Hematopoietic multipotent progenitor cell treated with erythropoietin and hydrocortisone succinate and interleukin-3 and kit ligand, for 15 days (in vitro differentiated cells): ENCODE measurements around the gene THAP8.

Experiments
- DNase-seq: peaks from one replicate; pipeline ENCODE4 v3.0.0-alpha.2; 2015; ENCODE audit warnings: low spot score

Gene THAP8

GRCh38 chr19:35993923-35994598, 60.0 kb downstream of the THAP8 start:
- no peak for DNase-seq

DNA sequence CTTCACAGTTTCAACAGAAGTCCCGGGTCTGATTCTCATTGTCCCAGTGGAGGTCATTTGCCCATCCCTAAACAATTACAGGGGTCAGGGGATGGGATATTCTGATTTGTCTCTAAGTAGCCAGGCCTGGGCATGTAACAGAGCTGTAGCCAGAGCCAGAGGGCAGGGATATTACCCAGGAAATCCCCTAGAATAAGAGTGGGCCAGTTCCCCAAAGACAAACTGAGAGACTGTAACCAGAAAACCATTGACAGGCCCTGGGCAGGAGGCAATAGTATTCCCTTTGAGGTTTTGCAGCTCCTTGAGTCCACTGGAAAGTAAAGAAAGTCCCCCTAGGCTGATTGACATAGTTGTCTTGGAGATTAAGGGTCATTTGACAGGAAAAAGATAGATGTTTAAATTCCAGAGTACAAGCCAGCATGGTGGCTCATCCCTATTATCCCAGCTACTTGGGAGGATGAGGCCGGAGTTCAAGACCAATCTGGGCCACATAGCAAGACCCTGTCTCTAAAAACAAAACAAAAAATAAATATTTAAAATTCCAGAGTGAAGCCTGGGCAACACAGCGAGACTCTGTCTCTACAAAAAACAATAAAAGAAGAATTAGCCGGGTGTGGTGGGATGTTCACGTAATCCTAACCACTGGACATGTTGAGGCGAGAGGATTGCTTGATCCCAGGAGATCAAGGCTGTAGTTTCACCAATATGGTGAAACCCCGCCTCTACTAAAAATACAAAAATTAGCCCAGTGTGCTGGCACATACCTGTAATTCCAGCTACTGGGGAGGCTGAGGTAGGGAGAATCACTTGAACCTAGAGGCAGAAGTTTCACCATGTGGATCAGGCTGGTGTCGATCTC, 60.9 kb downstream of the THAP8 start:
- no peak for DNase-seq

GRCh38 chr19:35991731-35992450, 62.2 kb downstream of the THAP8 start:
- no peak for DNase-seq

- no peak for DNase-seq
These were observed 63.0 kb downstream of the THAP8 start for GRCh38 chr19:35990771-35991730.

GRCh38 chr19:35990156-35990555, 63.9 kb downstream of the THAP8 start:
- no peak for DNase-seq

- no peak for DNase-seq
These were observed 65.3 kb downstream of the THAP8 start for GRCh38 chr19:35988824-35989223.

DNA sequence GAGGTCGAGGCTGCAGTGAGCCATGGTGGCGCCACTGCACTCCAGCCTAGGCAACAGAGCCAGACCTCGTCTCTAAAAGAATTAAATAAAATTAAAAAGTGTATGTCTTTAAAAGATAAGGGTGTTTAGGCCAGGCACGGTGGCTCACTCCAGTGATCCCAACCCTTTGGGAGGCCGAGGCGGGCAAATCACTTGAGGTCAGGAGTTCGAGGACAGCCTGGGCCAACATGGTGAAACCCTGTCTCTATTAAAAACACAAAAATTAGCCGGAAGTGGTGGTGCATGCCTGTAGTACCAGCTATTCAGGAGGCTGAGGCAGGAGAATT, 66.6 kb downstream of the THAP8 start:
- no peak for DNase-seq

DNA sequence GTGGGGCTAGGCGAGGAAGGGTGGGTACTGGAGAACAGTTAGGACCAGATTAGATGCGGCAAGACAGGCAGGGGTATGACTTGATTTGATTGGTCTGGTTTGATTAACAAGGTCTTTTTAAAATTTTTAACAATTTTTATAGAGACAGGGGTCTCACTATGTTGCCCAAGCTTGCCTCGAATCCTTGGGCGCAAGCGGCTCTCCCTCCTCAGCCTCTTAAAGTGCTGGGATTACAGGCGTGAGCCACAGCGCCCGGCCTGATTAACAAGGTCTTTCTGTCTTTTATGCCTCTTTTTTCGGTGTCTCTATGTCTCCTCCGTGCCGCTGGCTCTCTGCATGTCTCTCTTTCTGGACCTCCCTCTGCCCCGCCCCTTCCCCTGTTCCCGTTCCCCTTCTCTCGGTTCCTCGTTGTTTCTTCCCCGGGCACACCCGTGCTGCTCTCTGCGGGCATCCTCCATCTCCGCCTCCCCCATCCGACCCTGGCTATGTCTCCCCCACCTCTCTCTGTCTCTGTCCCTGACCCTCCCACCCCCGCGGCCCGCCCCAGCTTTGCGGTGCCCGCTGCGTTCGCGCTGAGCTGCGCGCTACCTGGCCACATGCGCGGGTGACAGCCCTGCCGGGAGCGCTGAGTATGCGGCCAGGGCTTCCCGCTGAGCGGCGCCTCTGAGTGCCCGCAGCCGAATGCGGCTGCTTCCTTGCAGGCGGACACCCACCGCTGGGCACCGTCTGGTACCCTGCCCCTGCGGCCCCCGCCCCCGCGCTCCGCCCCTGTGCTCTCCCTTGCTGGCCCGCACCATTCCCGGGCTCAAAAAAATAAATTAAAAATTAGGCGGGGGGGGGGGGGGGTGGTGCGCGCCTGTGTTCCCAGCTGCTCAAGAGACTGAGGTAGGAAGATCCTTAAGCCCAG, 67.2 kb downstream of the THAP8 start:
- no peak for DNase-seq

GRCh38 chr19:35986111-35986510, 68.0 kb downstream of the THAP8 start:
- no peak for DNase-seq
